Measurements from ENCODE around the gene GNA15.
A peak's percentile ranks its signal among the peaks of the same experiment; 100 is the strongest.
"Not testable (repeated sequence)": the region's sequence is repeated elsewhere in the genome, so short reads cannot be mapped to it uniquely, and the experiment has no call there.

The GNA15 gene

GRCh38 chr19:3150739-3151329 is 15.0 kb downstream of the GNA15 start:
- DNase-seq, result no peak

DNA sequence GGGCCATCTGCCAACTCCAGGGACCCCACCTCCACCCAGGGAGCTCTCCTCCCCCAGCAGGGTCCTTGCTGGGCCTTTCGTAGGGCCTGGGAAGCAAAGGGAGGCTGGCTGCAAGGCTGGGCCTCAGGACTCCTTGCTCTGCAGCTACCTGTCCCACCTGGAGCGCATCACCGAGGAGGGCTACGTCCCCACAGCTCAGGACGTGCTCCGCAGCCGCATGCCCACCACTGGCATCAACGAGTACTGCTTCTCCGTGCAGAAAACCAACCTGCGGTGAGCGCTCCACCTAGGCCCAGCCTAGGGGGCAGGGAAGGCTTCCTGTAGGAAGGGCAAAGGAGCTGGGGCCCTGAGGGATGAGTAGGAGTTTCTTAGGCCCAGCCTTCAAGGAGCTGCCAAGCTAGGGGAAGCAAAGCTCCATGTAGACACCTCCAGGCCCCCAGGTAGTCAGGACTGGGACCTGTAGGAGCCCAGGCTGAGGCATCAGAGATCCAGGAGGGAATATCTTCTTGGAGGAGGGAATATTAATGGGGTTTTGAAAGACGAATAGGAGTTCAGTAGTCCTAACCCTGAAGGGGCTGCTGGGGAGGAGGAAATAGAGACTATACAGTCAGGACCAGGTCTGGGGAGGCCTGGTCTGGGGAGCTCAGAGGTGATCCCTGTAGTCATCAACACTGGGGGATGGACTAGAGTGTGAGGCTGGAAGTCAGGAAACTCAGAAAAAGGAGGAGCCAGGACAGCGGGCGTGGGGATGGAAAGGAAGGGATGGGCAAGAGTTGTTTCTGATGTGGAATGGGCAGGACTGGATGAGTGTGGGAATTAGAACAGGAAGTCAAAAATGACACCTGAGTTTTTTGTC is 16.0 kb downstream of the GNA15 start:
- no peak for DNase-seq

DNA sequence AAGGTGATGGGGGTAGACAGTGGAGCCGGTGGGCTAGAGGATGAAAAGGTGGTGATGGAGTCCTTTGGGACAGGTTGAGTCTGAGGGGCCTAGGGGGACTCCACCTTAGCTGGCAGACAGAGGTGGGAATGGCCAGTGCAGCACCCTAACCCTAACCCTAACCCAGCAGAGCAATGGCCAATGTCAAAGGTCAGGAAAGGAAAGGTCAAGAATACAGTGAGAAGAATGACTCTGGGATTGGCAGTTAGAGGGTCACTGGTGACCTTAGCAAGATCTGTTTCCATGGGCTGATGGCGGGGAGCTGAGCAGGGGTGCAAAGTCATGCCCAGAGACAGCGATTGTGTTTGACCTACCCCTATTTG is 16.6 kb downstream of the GNA15 start:
- no peak for DNase-seq

DNA sequence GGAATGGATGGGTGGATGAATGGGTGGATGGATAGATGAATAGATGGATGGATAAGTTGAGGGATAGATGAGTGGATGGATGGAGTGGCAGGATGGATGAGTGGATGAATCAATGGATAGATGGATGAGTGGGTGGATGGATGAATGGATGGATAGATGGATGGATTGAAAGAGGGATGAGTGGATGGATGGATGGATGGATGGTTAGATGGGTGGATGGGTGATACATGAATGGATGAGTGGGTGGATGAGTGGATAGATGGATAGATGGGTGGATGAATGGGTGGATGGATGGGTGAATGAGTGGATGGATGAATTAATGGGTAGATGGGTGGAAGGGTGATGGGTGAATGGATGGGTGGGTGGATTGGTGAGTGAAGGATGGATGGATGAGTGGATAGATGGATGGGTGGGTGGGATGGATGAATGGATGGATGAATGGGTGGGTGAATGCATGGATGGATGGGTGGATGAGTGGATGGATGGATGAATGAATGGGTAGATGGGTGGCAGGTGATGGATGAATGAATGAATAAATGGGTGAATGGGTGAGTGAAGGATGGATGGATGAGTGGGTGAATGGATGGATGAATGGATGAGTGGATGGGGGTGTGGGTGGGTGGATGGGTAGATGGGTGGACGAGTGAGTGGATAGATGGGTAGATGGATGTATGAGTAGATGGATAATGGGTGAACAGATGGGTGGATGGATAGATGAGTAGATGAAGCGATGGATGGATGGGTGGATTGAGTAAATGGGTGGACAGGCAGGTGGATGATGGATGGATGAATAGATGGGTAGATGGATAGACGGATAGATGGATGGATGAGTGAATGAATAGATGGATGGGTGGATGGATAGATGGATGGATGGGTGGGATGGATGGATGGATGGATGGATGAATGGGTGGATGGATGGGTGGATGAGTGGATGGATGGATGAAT is 17.7 kb downstream of the GNA15 start:
- no peak for DNase-seq

DNA sequence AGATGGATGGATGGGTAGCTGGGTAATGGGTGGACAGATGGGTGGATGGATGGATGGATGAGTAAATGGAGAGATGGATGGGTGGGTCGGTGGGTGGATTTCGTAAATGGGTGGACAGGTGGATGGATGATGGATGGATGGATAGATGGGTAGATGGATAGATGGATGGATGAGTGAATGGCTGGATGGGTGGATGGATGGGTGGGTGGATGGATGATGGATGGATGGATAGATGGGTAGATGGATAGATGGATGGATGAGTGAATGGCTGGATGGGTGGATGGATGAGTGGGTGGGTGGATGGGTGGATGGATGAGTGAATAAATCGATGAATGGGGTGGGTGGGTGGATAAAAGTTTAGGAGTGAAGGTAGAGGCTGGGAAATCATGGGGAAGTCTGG is 18.6 kb downstream of the GNA15 start:
- DNase-seq, result not testable (repeated sequence)

DNA sequence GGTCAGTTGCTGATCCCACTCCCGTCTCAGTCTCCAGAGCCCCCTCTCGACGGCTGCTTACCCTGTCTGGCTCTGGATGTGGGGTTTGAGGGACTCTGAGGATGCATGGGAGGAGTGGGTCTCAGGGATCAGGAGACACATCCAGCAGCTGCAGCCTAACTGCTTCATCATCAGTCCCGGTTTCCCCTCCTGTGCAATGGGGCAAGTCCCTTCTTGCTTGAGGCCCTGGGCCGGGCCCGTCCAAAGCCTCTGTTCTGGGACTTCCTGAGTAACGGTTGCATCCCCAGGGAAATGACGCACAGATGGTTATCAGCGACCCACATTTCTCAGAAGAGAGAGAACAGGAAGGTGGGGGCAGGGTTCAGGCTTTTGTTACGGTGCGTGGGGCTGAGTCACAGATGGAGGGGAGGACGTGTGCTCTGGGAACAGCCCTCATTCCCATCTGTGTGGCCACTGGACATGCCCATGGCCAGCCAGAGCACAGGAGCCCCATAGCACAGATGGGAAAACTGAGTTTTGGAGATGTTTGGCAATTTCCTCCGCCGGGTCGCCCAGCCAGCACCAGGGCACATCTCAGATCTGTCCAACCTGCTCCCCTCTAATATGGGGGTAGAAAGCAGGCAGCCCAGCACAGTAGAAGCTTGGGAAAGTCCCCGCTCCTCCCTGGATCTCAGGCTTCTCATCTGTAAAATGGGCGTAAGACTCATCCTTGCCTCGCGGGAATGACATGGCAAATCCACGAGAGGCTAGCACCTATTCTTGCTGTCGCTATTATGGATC is 19.3 kb downstream of the GNA15 start:
- peak; percentile 89 for DNase-seq

- no peak for DNase-seq
Observed at GRCh38 chr19:3157096-3157845, 21.4 kb downstream of the GNA15 start.

DNA sequence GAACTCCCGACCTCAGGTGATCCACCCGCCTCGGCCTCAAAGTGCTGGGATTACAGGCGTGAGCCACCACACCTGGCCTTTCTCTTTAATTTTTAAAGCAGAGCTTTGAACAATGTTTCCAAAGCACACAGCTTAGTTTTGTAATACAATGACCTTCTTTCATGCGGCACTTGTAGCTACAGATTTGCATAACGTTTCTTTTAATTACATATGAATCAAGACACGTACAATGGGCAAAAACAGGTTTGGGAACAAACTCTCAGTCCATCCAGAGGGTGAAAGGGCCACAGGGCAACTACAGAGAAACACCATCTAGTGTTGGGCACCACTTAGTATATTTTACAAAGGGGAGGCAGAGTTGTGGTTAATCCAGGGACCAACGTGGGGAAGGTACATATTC is 23.7 kb downstream of the GNA15 start:
- DNase-seq, result no peak

GRCh38 chr19:3160219-3160618 is 24.4 kb downstream of the GNA15 start:
- DNase-seq, result no peak

- DNase-seq, result no peak
Observed at GRCh38 chr19:3161453-3161852, 25.6 kb downstream of the GNA15 start.

DNA sequence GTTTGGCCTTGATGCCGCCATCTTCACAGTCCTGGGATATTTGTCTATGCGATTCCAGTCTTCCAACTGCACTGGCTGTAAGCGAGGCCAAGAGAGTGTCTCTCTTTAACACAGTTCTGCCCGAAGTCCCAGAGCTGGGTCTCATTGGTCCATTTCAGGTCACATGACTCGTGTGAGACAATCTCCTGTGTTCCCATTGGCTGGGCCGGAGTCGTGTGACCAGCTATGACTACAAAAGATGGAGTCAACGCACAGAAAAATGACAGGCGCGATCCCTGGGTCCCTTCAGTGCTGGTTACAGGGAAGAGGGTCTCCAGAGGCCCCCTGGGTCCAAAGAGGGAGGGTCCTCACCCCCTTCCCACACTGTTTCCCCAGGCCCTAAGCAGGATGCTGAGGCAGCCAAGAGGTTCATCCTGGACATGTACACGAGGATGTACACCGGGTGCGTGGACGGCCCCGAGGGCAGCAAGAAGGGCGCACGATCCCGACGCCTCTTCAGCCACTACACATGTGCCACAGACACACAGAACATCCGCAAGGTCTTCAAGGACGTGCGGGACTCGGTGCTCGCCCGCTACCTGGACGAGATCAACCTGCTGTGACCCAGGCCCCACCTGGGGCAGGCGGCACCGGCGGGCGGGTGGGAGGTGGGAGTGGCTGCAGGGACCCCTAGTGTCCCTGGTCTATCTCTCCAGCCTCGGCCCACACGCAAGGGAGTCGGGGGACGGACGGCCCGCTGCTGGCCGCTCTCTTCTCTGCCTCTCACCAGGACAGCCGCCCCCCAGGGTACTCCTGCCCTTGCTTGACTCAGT is 26.8 kb downstream of the GNA15 start:
- peak; percentile 47 for DNase-seq

DNA sequence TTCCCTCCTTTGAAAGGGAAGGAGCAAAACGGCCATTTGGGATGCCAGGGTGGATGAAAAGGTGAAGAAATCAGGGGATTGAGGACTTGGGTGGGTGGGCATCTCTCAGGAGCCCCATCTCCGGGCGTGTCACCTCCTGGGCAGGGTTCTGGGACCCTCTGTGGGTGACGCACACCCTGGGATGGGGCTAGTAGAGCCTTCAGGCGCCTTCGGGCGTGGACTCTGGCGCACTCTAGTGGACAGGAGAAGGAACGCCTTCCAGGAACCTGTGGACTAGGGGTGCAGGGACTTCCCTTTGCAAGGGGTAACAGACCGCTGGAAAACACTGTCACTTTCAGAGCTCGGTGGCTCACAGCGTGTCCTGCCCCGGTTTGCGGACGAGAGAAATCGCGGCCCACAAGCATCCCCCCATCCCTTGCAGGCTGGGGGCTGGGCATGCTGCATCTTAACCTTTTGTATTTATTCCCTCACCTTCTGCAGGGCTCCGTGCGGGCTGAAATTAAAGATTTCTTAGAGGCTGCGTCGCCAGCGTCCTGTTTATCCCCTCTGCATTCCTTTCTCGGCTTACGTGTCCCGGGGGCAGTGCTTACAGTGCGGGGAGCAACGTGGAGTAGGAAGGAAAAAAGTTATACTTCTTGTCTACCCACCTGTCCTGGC is 27.5 kb downstream of the GNA15 start:
- DNase-seq, result peak; percentile 81

- no peak for DNase-seq
Observed at GRCh38 chr19:3163943-3164342, 28.1 kb downstream of the GNA15 start.

DNA sequence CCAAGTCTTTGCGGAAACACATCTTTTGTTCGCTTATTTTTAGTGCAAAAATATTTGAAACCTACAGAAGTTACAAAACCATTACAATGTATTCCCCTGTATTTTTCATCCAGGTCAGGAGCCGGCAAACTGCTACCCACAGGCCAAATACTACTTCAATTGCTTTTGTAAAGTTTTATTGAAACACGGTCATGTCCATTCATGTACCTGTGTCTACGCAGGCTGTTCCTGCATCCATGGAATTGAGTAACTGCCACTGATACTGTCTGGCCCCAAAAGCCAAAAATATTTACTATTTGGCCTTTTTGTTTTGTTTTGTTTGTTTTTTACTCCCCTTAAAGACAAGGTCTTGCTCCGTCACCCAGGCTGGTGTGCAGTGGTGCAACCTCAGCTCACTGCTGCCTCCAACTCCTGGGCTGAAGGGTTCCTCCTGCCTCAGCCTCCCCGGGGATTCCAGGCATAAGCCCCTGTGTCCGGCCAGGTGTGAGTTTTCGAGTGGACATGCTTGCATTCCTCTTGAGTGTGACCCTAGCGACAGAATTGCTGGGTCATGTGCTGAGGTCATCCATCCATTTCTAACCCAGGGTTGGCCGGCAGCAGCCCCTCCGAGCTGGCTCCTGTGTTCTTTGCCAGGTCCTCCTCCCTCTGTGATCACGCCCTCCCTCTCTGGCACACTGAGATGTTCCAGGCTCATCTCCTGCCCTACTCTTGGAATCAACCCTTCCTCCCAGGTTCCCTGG is 31.9 kb downstream of the GNA15 start:
- DNase-seq, result no peak

GRCh38 chr19:3171894-3172672 is 36.2 kb downstream of the GNA15 start:
- DNase-seq, result no peak

DNA sequence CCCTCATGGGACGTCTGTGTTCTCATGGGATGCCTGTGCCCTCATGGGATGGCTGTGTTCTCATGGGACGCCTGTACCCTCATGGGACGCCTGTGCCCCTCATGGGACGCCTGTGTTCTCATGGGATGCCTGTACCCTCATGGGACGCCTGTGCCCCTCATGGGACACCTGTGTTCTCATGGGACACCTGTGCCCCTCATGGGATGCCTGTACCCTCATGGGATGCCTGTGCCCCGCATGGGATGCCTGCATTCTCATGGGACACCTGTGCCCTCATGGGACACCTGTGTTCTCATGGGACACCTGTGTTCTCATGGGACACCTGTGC is 36.8 kb downstream of the GNA15 start:
- not testable (repeated sequence) for DNase-seq

- DNase-seq, result no peak
Observed at GRCh38 chr19:3175781-3176714, 40.2 kb downstream of the GNA15 start.
